PC-9 (cell line): ENCODE data around the gene OSTC. TPM values are rescaled to one million over a fixed set of nuclear protein-coding genes. Genes with fewer than 3 reads are reported as not detected.
A peak's percentile ranks its signal among the peaks of the same experiment; 100 is the strongest.

Experiments used
- Bru-seq: library from RNA; stranded (reverse); fragments of 400-500 nt; gene quantifications from one replicate; lab custom pipeline; 2021; lab: Mats Ljungman, UMichigan
- BruChase-seq, 2 experiments: library from RNA; stranded (reverse); fragments of 400-500 nt; gene quantifications; one replicate each; lab custom pipeline; 2021; lab: Mats Ljungman, UMichigan
- BruUV-seq: library from RNA; stranded (reverse); fragments of 400-500 nt; replicated peaks from 2 replicates; lab custom pipeline; 2021; lab: Mats Ljungman, UMichigan
- CTCF ChIA-PET: fragments of 300-600 bp; sonication (Branson Sonifier 250); formaldehyde crosslinking; loops from one replicate; lab custom pipeline; 2022; ENCODE audit warnings: antibody characterized with exemption; lab: Charles Lee
- POLR2A ChIA-PET: fragments of 300-600 bp; sonication (Branson Sonifier 250); formaldehyde crosslinking; loops from one replicate; lab custom pipeline; 2022; ENCODE audit warnings: antibody characterized with exemption; ENCODE audit not compliant: unreplicated experiment; lab: Charles Lee
- DNase-seq, 2 experiments: peaks; one replicate each; pipeline versions ENCODE4 v3.0.0 to v3.0.0-alpha.2; 2015 to 2022; ENCODE audit warnings: mixed read lengths in 1 of 2
- H2AFZ ChIP-seq: fragments of 200-600 bp; sonication (generic); 2 replicates; pipeline ENCODE4 v1.8.1; 2017; ENCODE audit warnings: antibody characterized with exemption
- H3F3A ChIP-seq: fragments of 200-600 bp; sonication (generic); 2 replicates; pipeline ENCODE4 v1.8.1; 2017; ENCODE audit warnings: antibody characterized with exemption, mild to moderate bottlenecking, low read depth; ENCODE audit not compliant: insufficient read depth
- H3K27ac ChIP-seq: fragments of 200-600 bp; sonication (generic); 2 replicates; pipeline ENCODE4 v1.6.1; 2016; ENCODE audit warnings: mixed run types
- H3K27me3 ChIP-seq: fragments of 200-600 bp; sonication (generic); 2 replicates; pipeline ENCODE4 v1.6.1; 2016; ENCODE audit warnings: low read depth, mixed run types; ENCODE audit not compliant: insufficient read depth
- H3K36me3 ChIP-seq: fragments of 200-600 bp; sonication (generic); 2 replicates; pipeline ENCODE4 v1.6.1; 2016; ENCODE audit warnings: low read depth, mixed run types
- H3K4me1 ChIP-seq: fragments of 200-600 bp; sonication (generic); replicated peaks from 2 replicates; pipeline ENCODE4 v1.6.1; 2016; ENCODE audit warnings: mixed run types; ENCODE audit not compliant: insufficient read depth
- H3K4me2 ChIP-seq: fragments of 200-600 bp; sonication (generic); 2 replicates; pipeline ENCODE4 v1.6.1; 2017; ENCODE audit warnings: mixed run types
- H3K4me3 ChIP-seq: fragments of 200-600 bp; sonication (generic); 2 replicates; pipeline ENCODE4 v1.6.1; 2016; ENCODE audit warnings: mixed run types
- H3K79me2 ChIP-seq: fragments of 200-600 bp; sonication (generic); 2 replicates; pipeline ENCODE4 v1.6.1; 2017; ENCODE audit warnings: low read depth, mixed run types
- H3K9me2 ChIP-seq: fragments of 200-600 bp; sonication (generic); 2 replicates; pipeline ENCODE4 v1.8.1; 2017; ENCODE audit warnings: mild to moderate bottlenecking; ENCODE audit not compliant: insufficient read depth
- H3K9me3 ChIP-seq: fragments of 200-600 bp; sonication (generic); 2 replicates; pipeline ENCODE4 v1.8.1; 2016; ENCODE audit warnings: low read depth; ENCODE audit not compliant: insufficient read depth
- H4K20me1 ChIP-seq: fragments of 200-600 bp; sonication (generic); 2 replicates; pipeline ENCODE4 v1.8.1; 2017; ENCODE audit not compliant: insufficient read depth
- CTCF ChIP-seq: fragments of 200-600 bp; sonication (generic); conservative IDR thresholded peaks from 2 replicates; pipeline ENCODE4 v1.6.1; 2017; ENCODE audit warnings: mixed run types, antibody characterized with exemption, mild to moderate bottlenecking, moderate library complexity
- EZH2 ChIP-seq: fragments of 200-600 bp; sonication (generic); IDR thresholded peaks from 2 replicates; pipeline ENCODE4 v1.8.0; 2017; ENCODE audit warnings: antibody characterized with exemption, low read depth
- intact Hi-C: fragments of 100-400 bp; cut with micrococcal nuclease; formaldehyde crosslinking; loops from one replicate; pipeline ENCODE4 v1.10.0; 2022; ENCODE audit not compliant: unreplicated experiment
- long read RNA-seq: library from polyadenylated mRNA; stranded (forward); transcript quantifications from one replicate; pipeline ENCODE4 v2.0.0, GENCODE V29; 2022
- total RNA-seq: library from RNA; stranded (reverse); gene quantifications from 2 replicates; pipeline ENCODE4 v1.2.3, GENCODE V29; 2021

The OSTC gene
- total RNA-seq: 53.5 and 61.7 TPM in 2 replicates
- percentile 86 among the genes with signal in this experiment for Bru-seq, nascent RNA
- BruChase-seq, experiment 1, labeled RNA remaining after a 2-hour chase: percentile 85 among the genes with signal in this experiment
- percentile 91 among the genes with signal in this experiment for BruChase-seq, experiment 2, labeled RNA remaining after a 6-hour chase
- long read RNA-seq, transcript OSTC-201 (4 exons, 1,077 nt): major isoform, 183 of 196 reads
- long read RNA-seq, transcript OSTC-205 (3 exons, 876 nt): minor isoform, 9 of 196 reads
- long read RNA-seq, partial matches to known transcripts: 1 of 196 reads
- long read RNA-seq, other reads (novel, unspliced or antisense): 3 of 196 reads

DNA sequence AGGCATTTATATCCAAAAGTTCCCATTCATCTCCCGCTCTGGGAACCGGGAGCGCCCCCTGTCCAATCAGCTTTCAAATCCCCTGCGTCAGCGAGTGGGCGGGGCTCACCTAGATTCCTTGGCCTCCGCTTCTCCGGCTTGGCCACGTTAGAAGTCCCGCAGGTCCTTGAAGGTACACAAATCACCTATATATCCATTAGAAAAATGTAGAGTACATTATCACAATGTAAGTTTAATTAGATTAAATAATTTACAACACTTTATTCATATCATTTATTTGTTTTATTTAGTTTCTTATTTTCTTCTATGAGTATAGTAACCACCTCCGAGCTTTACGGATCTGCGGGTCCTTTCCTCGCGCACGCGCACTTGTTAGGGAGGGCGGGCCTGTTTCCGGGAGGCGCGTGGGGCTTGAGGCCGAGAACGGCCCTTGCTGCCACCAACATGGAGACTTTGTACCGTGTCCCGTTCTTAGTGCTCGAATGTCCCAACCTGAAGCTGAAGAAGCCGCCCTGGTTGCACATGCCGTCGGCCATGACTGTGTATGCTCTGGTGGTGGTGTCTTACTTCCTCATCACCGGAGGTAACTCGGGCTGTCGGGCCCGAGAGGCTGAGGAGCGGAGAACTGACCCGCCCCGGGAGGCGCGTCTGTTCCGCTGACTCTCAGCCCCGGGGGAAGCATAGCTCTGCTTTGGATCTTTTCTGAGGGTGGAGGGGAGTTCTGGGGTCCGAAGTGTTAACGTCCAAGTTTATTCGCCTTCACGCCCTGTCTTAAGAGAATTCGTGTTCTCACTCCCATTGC lies at the start of gene OSTC:
OSTC (plus strand) TSS at position 388 of the 802 bp plus-strand sequence; CDS start at position 445, 57 bp downstream.
- H4K20me1 ChIP-seq: peaks cover 21% of the 10 kb centered on the region
- H3K9me2 ChIP-seq: no peaks in the 10 kb centered on the region
- H3K4me2 ChIP-seq: peak within 1 kb of the TSS; percentile 88
- peak within 1 kb of the TSS; percentile 82 for H3K27ac ChIP-seq
- no peaks in the 10 kb centered on the region for H3K27me3 ChIP-seq
- ChIA-PET CTCF (interaction anchor here (1.0 kb wide), 1 partner anchor 133 kb away, joined by 4 read pairs; no protein-coding TSS in a partner anchor), POLR2A (interaction anchor here (0.5 to 0.6 kb wide), 2 partner anchors 23 to 803 kb away, joined by 3 to 4 read pairs; no protein-coding TSS in a partner anchor)
- peak within 1 kb of the TSS; percentile 82 for H2AFZ ChIP-seq
- TF ChIP-seq EZH2 (no peak), CTCF (peak; percentile 48; the same call in 1 of the 2 replicates)
- intact Hi-C loops: no loop called here
- peaks cover 6% of the 10 kb centered on the region; the same call in 1 of the 2 replicates for H3F3A ChIP-seq
- H3K9me3 ChIP-seq: no peaks in the 10 kb centered on the region
- H3K36me3 ChIP-seq: no peaks in the 10 kb centered on the region
- TSS peak; percentile 82 for BruUV-seq
- DNase-seq: peak; percentile 80 to 83
- H3K79me2 ChIP-seq: peaks cover 50% of the 10 kb centered on the region
- no peaks in the 10 kb centered on the region; the same call in 1 of the 2 replicates for H3K4me1 ChIP-seq
- peak within 1 kb of the TSS; percentile 99 for H3K4me3 ChIP-seq

DNA sequence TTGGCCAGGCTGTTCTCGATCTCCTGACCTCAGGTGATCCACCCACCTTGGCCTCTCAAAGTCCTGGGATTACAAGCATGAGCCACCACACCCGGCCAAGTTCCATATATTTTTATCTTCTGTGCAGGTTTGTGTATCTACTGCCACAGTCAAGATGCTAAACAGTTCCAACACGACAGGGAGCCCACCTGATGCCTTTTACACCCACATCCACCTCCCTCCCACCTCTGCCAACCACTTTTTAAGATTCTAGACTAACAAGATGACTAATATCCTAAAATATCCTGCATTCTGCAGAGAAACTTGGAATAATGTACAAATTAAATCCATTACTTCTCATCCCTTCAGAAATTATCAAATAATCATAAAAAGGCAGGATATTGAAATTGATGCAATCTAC lies 49.3 kb upstream of the OSTC start:
- no peaks in the 10 kb centered on the region for H3K4me1 ChIP-seq
- no peaks in the 10 kb centered on the region for H3K36me3 ChIP-seq
- TF ChIP-seq CTCF (no peak), EZH2 (no peak)
- H2AFZ ChIP-seq: no peak overlapping the region
- intact Hi-C loops: no loop called here
- H3K79me2 ChIP-seq: no peaks in the 10 kb centered on the region
- DNase-seq: no peak
- no peak overlapping the region for H3K27ac ChIP-seq
- H3F3A ChIP-seq: no peaks in the 10 kb centered on the region
- H3K27me3 ChIP-seq: no peaks in the 10 kb centered on the region
- H3K9me3 ChIP-seq: no peaks in the 10 kb centered on the region
- no peaks in the 10 kb centered on the region for H3K9me2 ChIP-seq
- CTCF ChIA-PET: no interaction called here
- no peaks in the 10 kb centered on the region for H4K20me1 ChIP-seq
- no TSS peak for BruUV-seq
- POLR2A ChIA-PET: no interaction called here
- H3K4me3 ChIP-seq: no peak overlapping the region
- no peak overlapping the region for H3K4me2 ChIP-seq

DNA sequence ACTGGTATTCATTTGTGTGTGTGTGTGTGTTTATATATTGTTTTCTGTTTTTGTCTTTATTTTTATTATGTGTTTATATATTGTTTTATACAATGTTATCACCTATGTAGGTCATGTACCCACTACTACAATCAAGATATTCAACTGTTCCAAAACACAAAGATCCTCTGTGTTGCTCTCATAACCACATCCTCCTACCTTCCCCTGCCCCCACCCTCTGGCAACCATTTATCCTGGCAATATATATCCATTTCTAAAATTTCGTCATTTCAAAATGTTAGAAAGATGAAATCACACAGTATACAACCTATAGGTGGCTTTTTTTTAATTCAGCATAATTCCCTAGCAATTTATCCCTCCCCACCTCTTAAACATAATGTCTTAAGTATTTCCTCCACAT lies 48.9 kb upstream of the OSTC start:
- H3K4me1 ChIP-seq: no peaks in the 10 kb centered on the region
- H3K4me2 ChIP-seq: no peak overlapping the region
- TF ChIP-seq CTCF (no peak), EZH2 (no peak)
- POLR2A ChIA-PET: no interaction called here
- H3K9me2 ChIP-seq: no peaks in the 10 kb centered on the region
- no peak overlapping the region for H2AFZ ChIP-seq
- H3K4me3 ChIP-seq: no peak overlapping the region
- no TSS peak for BruUV-seq
- no peaks in the 10 kb centered on the region for H3K36me3 ChIP-seq
- no peaks in the 10 kb centered on the region for H4K20me1 ChIP-seq
- no peaks in the 10 kb centered on the region for H3K9me3 ChIP-seq
- no peaks in the 10 kb centered on the region for H3K79me2 ChIP-seq
- H3K27ac ChIP-seq: no peak overlapping the region
- CTCF ChIA-PET: no interaction called here
- H3F3A ChIP-seq: no peaks in the 10 kb centered on the region
- DNase-seq: no peak
- H3K27me3 ChIP-seq: no peaks in the 10 kb centered on the region
- intact Hi-C loops: no loop called here
